NCI-H1417 (cell line): ENCODE results near the gene ZNF3.

Source experiments
- DNase-seq, 3 experiments: peaks; one replicate each; lab custom pipeline; 2025; lab: John Stamatoyannopoulos, UW

ZNF3 gene

GRCh38 chr7:100081535-100082102 lies at the start of gene ZNF3:
Gene ZNF3, minus strand, starts transcription at chr7:100081723. Its CDS starts 4,366 bp downstream, at chr7:100077357.
- peak; percentile 99 to 100 (median 99) for DNase-seq

- DNase-seq: peak; percentile 69 to 87 (median 80)
Measured at GRCh38 chr7:100130608-100131453, 49.3 kb upstream of the ZNF3 start.

- peak in 2 of 3 experiments; percentile 45 to 82 for DNase-seq
Measured at GRCh38 chr7:100130220-100130607, 48.7 kb upstream of the ZNF3 start.

GRCh38 chr7:100128637-100128963 lies 47.1 kb upstream of the ZNF3 start:
- no peak for DNase-seq

- peak in 2 of 3 experiments; percentile 42 to 56 for DNase-seq
Measured at GRCh38 chr7:100127866-100128636, 46.5 kb upstream of the ZNF3 start.

GRCh38 chr7:100126931-100127865 lies 45.7 kb upstream of the ZNF3 start, which contains the start of gene MBLAC1:
Gene MBLAC1, plus strand, starts transcription at chr7:100126967. Its CDS starts 429 bp downstream, at chr7:100127396.
- peak; percentile 95 to 100 (median 98) for DNase-seq

- no peak for DNase-seq
Measured at GRCh38 chr7:100126239-100126930, 44.9 kb upstream of the ZNF3 start.

- DNase-seq: no peak
Measured at GRCh38 chr7:100124301-100125230, 43.0 kb upstream of the ZNF3 start.

GRCh38 chr7:100122568-100122967 lies 41.0 kb upstream of the ZNF3 start:
- no peak for DNase-seq

GRCh38 chr7:100122067-100122466 lies 40.5 kb upstream of the ZNF3 start:
- peak; percentile 78 to 96 (median 93) for DNase-seq

- DNase-seq: no peak
Measured at GRCh38 chr7:100120733-100121036, 39.2 kb upstream of the ZNF3 start.

GRCh38 chr7:100119970-100120732 lies 38.6 kb upstream of the ZNF3 start:
- peak in 2 of 3 experiments; percentile 58 to 76 for DNase-seq

GRCh38 chr7:100119072-100119969 lies 37.8 kb upstream of the ZNF3 start, which contains the start of the genes CNPY4 and TAF6:
Gene CNPY4, plus strand, starts transcription at chr7:100119634. Its CDS starts 111 bp downstream, at chr7:100119745.
Gene TAF6, minus strand, starts transcription at chr7:100119358. Its CDS starts 5,149 bp downstream, at chr7:100114209.
- peak; percentile 95 to 98 (median 96) for DNase-seq

GRCh38 chr7:100118388-100119071 lies 37.0 kb upstream of the ZNF3 start:
- DNase-seq: no peak

- no peak for DNase-seq
Measured at GRCh38 chr7:100115026-100115425, 33.5 kb upstream of the ZNF3 start.

- no peak for DNase-seq
Measured at GRCh38 chr7:100111914-100112313, 30.4 kb upstream of the ZNF3 start.

GRCh38 chr7:100111156-100111555 lies 29.6 kb upstream of the ZNF3 start:
- no peak for DNase-seq
